Smooth muscle cell (in vitro differentiated cells): ENCODE results near the gene HS6ST3. TPM values are rescaled to one million over a fixed set of nuclear protein-coding genes. Genes with fewer than 3 reads are reported as not detected.

Source experiments
- DNase-seq: peaks from one replicate; lab custom pipeline; 2025; ENCODE audit not compliant: unreplicated experiment; lab: John Stamatoyannopoulos, UW
- H2AFZ ChIP-seq: fragments of 200-600 bp; sonication (generic); 2 replicates; pipeline ENCODE4 v1.6.0; 2016; ENCODE audit warnings: antibody characterized with exemption, low read depth, mild to moderate bottlenecking
- H3F3A ChIP-seq: fragments of 200-600 bp; sonication (generic); 2 replicates; pipeline ENCODE4 v1.6.0; 2017; ENCODE audit warnings: antibody characterized with exemption, low read depth
- H3K27ac ChIP-seq: fragments of 200-600 bp; sonication (generic); 2 replicates; pipeline ENCODE4 v1.5.1; 2016; ENCODE audit warnings: low read depth, mild to moderate bottlenecking
- H3K27me3 ChIP-seq: fragments of 200-600 bp; sonication (generic); 2 replicates; pipeline ENCODE4 v1.6.1; 2016; ENCODE audit warnings: low read depth, mild to moderate bottlenecking
- H3K36me3 ChIP-seq: fragments of 200-600 bp; sonication (generic); 2 replicates; pipeline ENCODE4 v1.5.1; 2016; ENCODE audit warnings: low read depth
- H3K4me1 ChIP-seq: fragments of 200-600 bp; sonication (generic); 2 replicates; pipeline ENCODE4 v1.5.1; 2016; ENCODE audit warnings: low read depth
- H3K4me2 ChIP-seq: fragments of 200-600 bp; sonication (generic); 2 replicates; pipeline ENCODE4 v1.6.0; 2016; ENCODE audit warnings: mild to moderate bottlenecking
- H3K4me3 ChIP-seq: fragments of 200-600 bp; sonication (generic); 2 replicates; pipeline ENCODE4 v1.5.1; 2016; ENCODE audit warnings: mild to moderate bottlenecking
- H3K79me2 ChIP-seq: fragments of 200-600 bp; sonication (generic); 2 replicates; pipeline ENCODE4 v1.6.0; 2016; ENCODE audit warnings: low read depth, mild to moderate bottlenecking
- H3K9ac ChIP-seq: fragments of 200-600 bp; sonication (generic); 2 replicates; pipeline ENCODE4 v1.6.0; 2016; ENCODE audit warnings: low read depth
- H3K9me3 ChIP-seq: fragments of 200-600 bp; sonication (generic); replicated peaks from 2 replicates; pipeline ENCODE4 v1.5.1; 2016; ENCODE audit warnings: low read depth
- H4K20me1 ChIP-seq: fragments of 200-600 bp; sonication (generic); 2 replicates; pipeline ENCODE4 v1.6.0; 2016; ENCODE audit warnings: low read depth
- WGBS: methylation state at CpG from one replicate; pipeline ENCODE4 v1.1.7; 2016; ENCODE audit warnings: low lambda C conversion rate; 5-methylcytosine and 5-hydroxymethylcytosine counted together
- polyA plus RNA-seq: library from polyadenylated mRNA; unstranded; fragments of >200 nt; fragmentation: Nextera tagmentation; extraction: Ambion mirVana; gene quantifications from 2 replicates; pipeline ENCODE4 v1.2.1, GENCODE V29; 2016
- total RNA-seq: library from RNA; depleted of rRNA; stranded (reverse); fragments of >200 nt; gene quantifications from 2 replicates; pipeline ENCODE4 v1.2.3, GENCODE V29; 2014
- TF ChIP-seq, protein P1 (sequence below): fragments of 200-600 bp; sonication (generic); IDR thresholded peaks from 2 replicates; pipeline ENCODE4 v1.5.1; 2017; ENCODE audit warnings: borderline replicate concordance, mild to moderate bottlenecking, antibody characterized with exemption; ENCODE audit not compliant: insufficient read depth, poor library complexity, severe bottlenecking

The HS6ST3 gene
- total and polyA plus RNA-seq, 2 experiments from 2014 or later, result 0.09 TPM; not detected in 1

- no peaks in the 10 kb centered on the region for H3K79me2 ChIP-seq
- H2AFZ ChIP-seq, result no peak overlapping the region
- H4K20me1 ChIP-seq, result no peaks in the 10 kb centered on the region
- TF ChIP-seq, protein P1, sequence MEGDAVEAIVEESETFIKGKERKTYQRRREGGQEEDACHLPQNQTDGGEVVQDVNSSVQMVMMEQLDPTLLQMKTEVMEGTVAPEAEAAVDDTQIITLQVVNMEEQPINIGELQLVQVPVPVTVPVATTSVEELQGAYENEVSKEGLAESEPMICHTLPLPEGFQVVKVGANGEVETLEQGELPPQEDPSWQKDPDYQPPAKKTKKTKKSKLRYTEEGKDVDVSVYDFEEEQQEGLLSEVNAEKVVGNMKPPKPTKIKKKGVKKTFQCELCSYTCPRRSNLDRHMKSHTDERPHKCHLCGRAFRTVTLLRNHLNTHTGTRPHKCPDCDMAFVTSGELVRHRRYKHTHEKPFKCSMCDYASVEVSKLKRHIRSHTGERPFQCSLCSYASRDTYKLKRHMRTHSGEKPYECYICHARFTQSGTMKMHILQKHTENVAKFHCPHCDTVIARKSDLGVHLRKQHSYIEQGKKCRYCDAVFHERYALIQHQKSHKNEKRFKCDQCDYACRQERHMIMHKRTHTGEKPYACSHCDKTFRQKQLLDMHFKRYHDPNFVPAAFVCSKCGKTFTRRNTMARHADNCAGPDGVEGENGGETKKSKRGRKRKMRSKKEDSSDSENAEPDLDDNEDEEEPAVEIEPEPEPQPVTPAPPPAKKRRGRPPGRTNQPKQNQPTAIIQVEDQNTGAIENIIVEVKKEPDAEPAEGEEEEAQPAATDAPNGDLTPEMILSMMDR, result no peak
- H3K4me2 ChIP-seq, result no peak overlapping the region
- H3K4me1 ChIP-seq, result no peaks in the 10 kb centered on the region
- WGBS, result 89% methylated on average over 5 of the region's 5 CpGs
- H3K4me3 ChIP-seq, result no peak overlapping the region
- no peaks in the 10 kb centered on the region for H3K36me3 ChIP-seq
- H3F3A ChIP-seq, result no peaks in the 10 kb centered on the region
- H3K27me3 ChIP-seq, result no peaks in the 10 kb centered on the region
- H3K9ac ChIP-seq, result no peak overlapping the region
- no peak for DNase-seq
- H3K27ac ChIP-seq, result no peak overlapping the region
- H3K9me3 ChIP-seq, result no peaks in the 10 kb centered on the region
Observed at GRCh38 chr13:96080676-96081075, 9.2 kb upstream of the HS6ST3 start.

DNA sequence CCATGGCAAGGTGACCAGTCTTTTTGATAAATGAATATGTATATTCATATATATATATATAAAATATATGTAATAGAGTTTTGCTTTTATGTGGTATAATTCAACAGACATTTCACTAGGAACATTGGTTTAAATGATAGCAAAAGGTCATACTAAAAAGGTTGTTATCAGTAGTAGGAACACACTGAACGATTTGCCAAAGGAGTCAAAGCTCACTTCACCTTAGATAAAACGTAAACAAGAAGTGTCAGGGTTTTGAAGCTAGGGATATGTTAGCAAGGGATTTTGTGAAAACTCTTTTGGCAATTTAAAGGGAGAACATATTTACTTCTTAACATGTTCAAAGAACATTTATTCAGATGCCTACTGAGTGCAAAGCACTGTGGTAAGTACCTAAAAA, 8.0 kb upstream of the HS6ST3 start:
- H4K20me1 ChIP-seq, result no peaks in the 10 kb centered on the region
- WGBS, result 41% methylated on average over 2 of the region's 2 CpGs
- H3F3A ChIP-seq, result no peaks in the 10 kb centered on the region
- TF ChIP-seq, protein P1, result no peak
- no peak for DNase-seq
- H3K27me3 ChIP-seq, result peaks cover 4% of the 10 kb centered on the region
- H3K4me1 ChIP-seq, result no peaks in the 10 kb centered on the region
- H3K36me3 ChIP-seq, result no peaks in the 10 kb centered on the region
- no peaks in the 10 kb centered on the region for H3K79me2 ChIP-seq
- no peak overlapping the region for H3K4me2 ChIP-seq
- H3K4me3 ChIP-seq, result no peak overlapping the region
- H3K9me3 ChIP-seq, result no peaks in the 10 kb centered on the region
- no peak overlapping the region for H3K27ac ChIP-seq
- no peak overlapping the region for H3K9ac ChIP-seq
- no peak overlapping the region for H2AFZ ChIP-seq

DNA sequence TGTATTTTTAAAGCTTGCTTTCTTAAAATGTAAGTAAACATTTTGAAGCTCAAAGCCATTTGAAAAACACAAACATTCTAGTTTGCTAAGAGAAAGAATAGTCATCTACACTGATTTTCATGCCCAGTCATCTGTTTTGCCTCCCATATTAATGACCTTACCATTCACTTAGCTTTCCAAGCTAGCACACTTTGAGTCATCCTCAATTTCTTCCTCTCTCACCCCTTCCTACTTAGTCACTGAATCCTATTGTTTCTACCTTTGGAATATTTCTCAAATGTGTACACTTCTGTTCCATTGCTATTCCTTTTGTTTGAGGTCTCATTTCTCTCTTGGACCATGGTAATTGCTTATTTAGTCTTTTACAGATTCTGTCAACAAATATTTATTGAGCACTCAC, 7.3 kb upstream of the HS6ST3 start:
- no peaks in the 10 kb centered on the region for H3K79me2 ChIP-seq
- H3F3A ChIP-seq, result no peaks in the 10 kb centered on the region
- H3K27me3 ChIP-seq, result peaks cover 12% of the 10 kb centered on the region
- H3K4me3 ChIP-seq, result no peak overlapping the region
- no peak for DNase-seq
- no peaks in the 10 kb centered on the region for H3K4me1 ChIP-seq
- no peak overlapping the region for H2AFZ ChIP-seq
- H3K9me3 ChIP-seq, result no peaks in the 10 kb centered on the region
- H3K9ac ChIP-seq, result no peak overlapping the region
- no peak overlapping the region for H3K4me2 ChIP-seq
- H3K36me3 ChIP-seq, result no peaks in the 10 kb centered on the region
- H3K27ac ChIP-seq, result no peak overlapping the region
- TF ChIP-seq, protein P1, result no peak
- H4K20me1 ChIP-seq, result no peaks in the 10 kb centered on the region

GRCh38 chr13:96086736-96087135, 3.2 kb upstream of the HS6ST3 start:
- Histone ChIP-seq H3K36me3 (no peaks in the 10 kb centered on the region), H3K27ac (no peak overlapping the region), H3K4me2 (no peak overlapping the region), H3K9ac (no peak overlapping the region), H3K27me3 (peaks cover 47% of the 10 kb centered on the region), H3K4me3 (no peak overlapping the region), H3F3A (no peaks in the 10 kb centered on the region), H3K79me2 (no peaks in the 10 kb centered on the region), H3K4me1 (no peaks in the 10 kb centered on the region), H4K20me1 (no peaks in the 10 kb centered on the region), H2AFZ (no peak overlapping the region), H3K9me3 (no peaks in the 10 kb centered on the region)
- DNase-seq, result no peak
- TF ChIP-seq, protein P1, result no peak
- 81% methylated on average over 1 of the region's 1 CpG for WGBS
